HG02885 (cell line): Measurements from ENCODE around the gene DNAJC12.
"Not testable (repeated sequence)": the region's sequence is repeated elsewhere in the genome, so short reads cannot be mapped to it uniquely, and the experiment has no call there.

ENCODE experiments used
- ATAC-seq: cut with Tn5 transposase; IDR thresholded peaks from one replicate; pipeline ENCODE4 v1.9.1; 2021; ENCODE audit warnings: mild to moderate bottlenecking; ENCODE audit not compliant: unreplicated experiment, poor library complexity

DNAJC12 gene

DNA sequence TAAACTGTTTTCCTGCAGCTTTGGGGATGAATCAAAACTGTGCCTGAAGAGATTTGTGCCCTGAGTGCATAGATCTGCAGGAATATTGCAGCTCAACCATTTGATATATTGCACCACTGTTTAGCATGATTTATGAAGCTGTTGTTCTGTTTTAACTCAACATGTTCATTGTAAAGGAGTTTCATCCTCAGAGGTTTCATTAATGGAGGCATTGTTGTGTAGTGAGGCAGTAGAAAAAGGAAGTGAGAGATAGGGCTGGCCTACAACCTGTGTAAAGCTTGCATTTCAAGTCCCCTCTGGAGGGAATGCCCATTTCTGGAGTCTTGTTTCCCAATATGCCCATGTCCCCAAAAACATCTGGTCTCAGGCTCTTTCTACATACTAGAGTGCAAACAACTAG lies 67.5 kb downstream of the DNAJC12 start:
- peak; percentile 72 for ATAC-seq

- no peak for ATAC-seq
Observed at GRCh38 chr10:67767244-67767643, 70.7 kb downstream of the DNAJC12 start.

- peak; percentile 81 for ATAC-seq
Observed at GRCh38 chr10:67764012-67764822, 73.8 kb downstream of the DNAJC12 start.

DNA sequence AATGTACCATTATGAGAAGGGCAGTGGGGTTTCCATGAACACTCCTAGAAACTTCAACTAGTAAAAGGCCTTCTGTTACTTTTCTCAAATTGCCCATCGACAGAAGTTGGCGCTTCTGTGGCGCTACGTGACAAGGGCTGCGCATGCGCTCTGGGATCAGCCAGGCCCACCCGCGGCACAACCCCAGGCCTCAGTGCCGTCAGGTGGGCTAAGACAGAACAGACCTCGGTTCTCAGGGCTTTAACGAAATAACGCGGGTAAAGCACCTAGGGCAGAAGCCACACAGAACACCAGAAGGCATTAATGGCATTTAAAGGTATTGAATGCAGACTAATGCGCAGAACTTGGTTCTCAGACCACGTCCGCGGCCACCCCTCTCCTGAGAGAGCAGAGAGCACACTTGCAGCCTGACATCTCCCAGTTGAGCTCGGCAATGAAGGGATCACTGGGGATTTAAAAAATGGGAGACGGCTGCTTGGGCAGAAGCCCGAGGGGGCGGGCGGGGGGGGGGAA lies 74.4 kb downstream of the DNAJC12 start:
- ATAC-seq = peak; percentile 26

DNA sequence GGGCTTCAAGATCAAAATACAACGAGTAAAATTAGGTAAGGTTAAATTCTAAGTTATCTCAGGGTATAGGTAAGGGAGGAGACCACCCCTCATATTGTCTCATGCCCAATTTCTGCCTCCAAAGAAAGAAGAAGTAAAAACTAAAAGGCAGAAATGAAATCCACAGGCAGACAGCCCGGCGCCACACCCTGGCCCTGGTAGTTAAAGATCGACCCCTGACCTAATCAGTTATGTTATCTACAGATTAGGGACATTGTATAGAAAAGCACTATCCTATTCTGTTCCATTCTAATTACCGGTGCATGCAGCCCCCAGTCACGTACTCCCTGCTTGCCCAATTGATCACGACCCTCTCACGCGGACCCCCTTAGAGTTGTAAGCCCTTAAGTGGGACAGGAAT lies 75.4 kb downstream of the DNAJC12 start:
- not testable (repeated sequence) for ATAC-seq

DNA sequence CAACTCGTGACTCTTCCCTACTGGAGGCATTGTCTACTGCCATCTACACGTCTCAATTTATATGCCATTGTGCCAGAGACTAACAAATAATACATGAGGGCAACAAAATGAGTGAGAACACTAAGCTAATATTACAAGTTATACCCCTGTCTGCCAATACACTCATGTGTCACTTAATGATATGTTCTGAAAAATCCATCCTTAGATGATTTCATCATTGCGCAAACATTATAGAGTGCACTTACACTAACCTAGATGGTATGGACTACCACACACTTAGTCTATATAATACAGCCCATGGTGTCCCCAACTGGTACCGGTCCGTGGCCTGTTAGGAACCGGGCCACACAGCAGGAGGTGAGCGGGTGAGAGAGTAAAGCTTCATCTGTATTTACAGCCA lies 77.7 kb downstream of the DNAJC12 start:
- ATAC-seq = no peak
